A549 (cell line): ENCODE results near the gene ZFYVE28. TPM values are rescaled to one million over a fixed set of nuclear protein-coding genes. Genes with fewer than 3 reads are reported as not detected.

ENCODE experiments used
- ATAC-seq, 2 experiments: fragments of 200-7000 bp in 1 of 2; fragments of >200 bp in 1 of 2; cut with Nextera tagmentation in 1 of 2; cut with Tn5 transposase in 1 of 2; 3 replicates each; pipeline versions ENCODE4 v1.8.0 to v1.9.1; 2018 to 2020; ENCODE audit warnings: mild to moderate bottlenecking in 1 of 2, moderate library complexity in 1 of 2
- CTCF ChIA-PET: fragments of 300-600 bp; sonication (Branson Sonifier 250); formaldehyde crosslinking; extraction: SDS; loops from one replicate; lab custom pipeline; 2021; ENCODE audit warnings: antibody characterized with exemption, inconsistent platforms; lab: Yijun Ruan, JAX
- POLR2A ChIA-PET: fragments of 350-600 bp; formaldehyde crosslinking; extraction: SDS; loops from one replicate; lab custom pipeline; 2021; ENCODE audit warnings: antibody characterized with exemption, inconsistent platforms; lab: Yijun Ruan, JAX
- DNase-seq, 2 experiments: peaks; one replicate each; pipeline versions ENCODE4 v3.0.0 to v3.0.0-alpha.2; 2011 to 2016; ENCODE audit warnings: low read depth in 1 of 2, low spot score in 1 of 2
- FAIRE-seq: peaks from 2 replicates; lab custom pipeline; 2011; peaks lifted over from hg19 to GRCh38; lab: Jason Lieb, UNC
- H3K27ac ChIP-seq, 2 experiments: fragments of >200 bp; sonication (Bioruptor Twin); formaldehyde crosslinking; 3 replicates each; pipeline ENCODE4 v1.5.1; 2016 to 2017
- H3K4me1 ChIP-seq: fragments of >200 bp; sonication (Bioruptor Twin); formaldehyde crosslinking; 3 replicates; pipeline ENCODE4 v1.6.1; 2016
- H3K4me2 ChIP-seq: fragments of >200 bp; sonication (Bioruptor Twin); formaldehyde crosslinking; 3 replicates; pipeline ENCODE4 v1.6.1; 2016
- H3K4me3 ChIP-seq: fragments of >200 bp; sonication (Bioruptor Twin); formaldehyde crosslinking; 3 replicates; pipeline ENCODE4 v1.5.1; 2016
- H3K9me3 ChIP-seq: fragments of >200 bp; sonication (Bioruptor Twin); formaldehyde crosslinking; 3 replicates; pipeline ENCODE4 v1.6.1; 2016
- BHLHE40 ChIP-seq: IDR thresholded peaks from 2 replicates; pipeline ENCODE4 v1.6.1; 2012; ENCODE audit warnings: low read depth, low read length, inconsistent platforms
- CBX8 ChIP-seq: fragments of 200-600 bp; sonication (generic); IDR thresholded peaks from 2 replicates; pipeline ENCODE4 v1.6.1; 2016
- CHD2 ChIP-seq: fragments of 150-350 bp; IDR thresholded peaks from 2 replicates; pipeline ENCODE4 v1.6.1; 2014; ENCODE audit warnings: low read length; ENCODE audit not compliant: partially characterized antibody
- CTCF ChIP-seq: fragments of >200 bp; sonication (Bioruptor Twin); formaldehyde crosslinking; IDR thresholded peaks from 3 replicates; pipeline ENCODE4 v1.5.1; 2016
- EHF ChIP-seq: fragments of 250-450 bp; sonication (Bioruptor Pico); IDR thresholded peaks from 2 replicates; pipeline ENCODE4 v1.5.0; 2020; ENCODE audit warnings: mild to moderate bottlenecking
- EHMT2 ChIP-seq: fragments of 200-600 bp; sonication (generic); IDR thresholded peaks from 2 replicates; pipeline ENCODE4 v1.6.1; 2016; ENCODE audit warnings: antibody characterized with exemption, low read depth, mild to moderate bottlenecking, moderate library complexity
- ELK1 ChIP-seq: fragments of 150-350 bp; IDR thresholded peaks from 2 replicates; pipeline ENCODE4 v1.6.1; 2014; ENCODE audit warnings: low read depth, mild to moderate bottlenecking, low read length
- ESRRA ChIP-seq: fragments of 150-350 bp; IDR thresholded peaks from 2 replicates; pipeline ENCODE4 v1.6.1; 2014; ENCODE audit warnings: mild to moderate bottlenecking, low read length, borderline replicate concordance
- FOXS1 ChIP-seq: fragments of 250-450 bp; sonication (Bioruptor Pico); IDR thresholded peaks from 2 replicates; pipeline ENCODE4 v1.5.0; 2020; ENCODE audit warnings: mild to moderate bottlenecking, moderate library complexity
- KDM5A ChIP-seq: fragments of 200-600 bp; sonication (generic); IDR thresholded peaks from 2 replicates; pipeline ENCODE4 v1.6.1; 2016; ENCODE audit warnings: antibody characterized with exemption, mild to moderate bottlenecking
- MAFK ChIP-seq: fragments of 450-650 bp; IDR thresholded peaks from 2 replicates; pipeline ENCODE4 v1.6.1; 2014; ENCODE audit not compliant: partially characterized antibody
- MYC ChIP-seq: IDR thresholded peaks from 2 replicates; pipeline ENCODE4 v1.6.1; 2012; ENCODE audit warnings: mild to moderate bottlenecking, inconsistent platforms, low read length, improper control_type of control experiment, borderline replicate concordance
- NR3C1 ChIP-seq: fragments of >200 bp; sonication (Bioruptor Twin); formaldehyde crosslinking; IDR thresholded peaks from 3 replicates; pipeline ENCODE4 v1.6.1; 2017
- PBX3 ChIP-seq: IDR thresholded peaks from 2 replicates; pipeline ENCODE4 v1.6.1; 2012
- POLR2A ChIP-seq: IDR thresholded peaks from 2 replicates; pipeline ENCODE4 v1.6.1; 2012; ENCODE audit warnings: mild to moderate bottlenecking, low read length
- POLR2AphosphoS2 ChIP-seq: conservative IDR thresholded peaks from 2 replicates; pipeline ENCODE4 v1.6.1; 2012; ENCODE audit warnings: low read length, improper control_type of control experiment, inconsistent platforms
- RAD21 ChIP-seq, 2 experiments: fragments of >200 bp in 1 of 2; sonication (Bioruptor Twin) in 1 of 2; formaldehyde crosslinking in 1 of 2; IDR thresholded peaks in 1 of 2; conservative IDR thresholded peaks in 1 of 2; 2 replicates in 1 of 2; 3 replicates in 1 of 2; pipeline ENCODE4 v1.6.1; 2012 to 2018; ENCODE audit warnings: inconsistent platforms in 1 of 2
- RARB ChIP-seq: fragments of 250-450 bp; sonication (Bioruptor Pico); IDR thresholded peaks from 2 replicates; pipeline ENCODE4 v1.8.0; 2021; ENCODE audit warnings: mild to moderate bottlenecking, moderate library complexity
- SREBF2 ChIP-seq: fragments of 450-650 bp; IDR thresholded peaks from 2 replicates; pipeline ENCODE4 v1.6.1; 2014; ENCODE audit warnings: mild to moderate bottlenecking, moderate library complexity
- TFCP2L1 ChIP-seq: fragments of 250-450 bp; sonication (Bioruptor Pico); IDR thresholded peaks from 2 replicates; pipeline ENCODE4 v1.5.0; 2021; ENCODE audit warnings: mild to moderate bottlenecking
- TP53 ChIP-seq: fragments of 250-450 bp; sonication (Bioruptor Pico); IDR thresholded peaks from 2 replicates; pipeline ENCODE4 v1.5.0; 2021; ENCODE audit warnings: mild to moderate bottlenecking, moderate library complexity
- USF2 ChIP-seq: fragments of 450-650 bp; IDR thresholded peaks from 2 replicates; pipeline ENCODE4 v1.6.1; 2014; ENCODE audit warnings: antibody characterized with exemption
- ZSCAN20 ChIP-seq: fragments of 250-450 bp; sonication (Bioruptor Pico); IDR thresholded peaks from 2 replicates; pipeline ENCODE4 v1.8.0; 2022; ENCODE audit warnings: mild to moderate bottlenecking, moderate library complexity
- WGBS: methylation state at CpG from one replicate; pipeline ENCODE4 v1.1.6; 2017; ENCODE audit errors: missing lambda C conversion rate; 5-methylcytosine and 5-hydroxymethylcytosine counted together
- polyA plus RNA-seq, 4 experiments: library from polyadenylated mRNA; depleted of rRNA in 3 of 4; stranded (reverse); fragments of >200 nt; fragmentation: RNase III in 1 of 4; extraction: RNeasy Plus Mini Kit Qiagen cat#74134 plus additional on column Dnase treatment in 1 of 4; gene quantifications; 2 replicates in 3 of 4; 3 replicates in 1 of 4; pipeline ENCODE4 v1.2.3, GENCODE V29; 2011 to 2017

The ZFYVE28 gene
- polyA plus RNA-seq, 2 of the 4 experiments (the other 2 are of a cell fraction): 2.1 to 2.3 TPM

- no peak for DNase-seq
- Histone ChIP-seq H3K4me3 (no peak overlapping the region), H3K27ac (no peak overlapping the region; a peak in 1 of 6 replicates), H3K9me3 (no peaks in the 10 kb centered on the region), H3K4me2 (no peak overlapping the region), H3K4me1 (peaks cover 6% of the 10 kb centered on the region)
- no peak for FAIRE-seq
- ChIA-PET CTCF (interaction anchor here (0.9 to 1.1 kb wide), 3 partner anchors 15 to 214 kb away, joined by 3 to 5 read pairs (median 3); no protein-coding TSS in a partner anchor), POLR2A (no interaction called here)
- WGBS: 60% methylated on average over 5 of the region's 9 CpGs
- TF ChIP-seq RAD21 (conservative IDR thresholded peaks at IDR 0.05 in 1 of 2, IDR thresholded peaks at IDR 0.05 in 1 of 2) (no peak), RARB (CRISPR knock-in tag) (no peak), USF2 (no peak), CHD2 (no peak), KDM5A (no peak)
- no peak for ATAC-seq
Observed at GRCh38 chr4:2434420-2434819, 16.0 kb upstream of the ZFYVE28 start.

- no peak for ATAC-seq
- POLR2A ChIA-PET: no interaction called here
- 83% methylated on average over 24 of the region's 29 CpGs for WGBS
Observed at GRCh38 chr4:2433609-2434350, 15.3 kb upstream of the ZFYVE28 start.

GRCh38 chr4:2432991-2433530, 14.6 kb upstream of the ZFYVE28 start:
- ChIA-PET POLR2A (no interaction called here), CTCF (interaction anchor here (0.6 to 1.5 kb wide), 2 partner anchors 10 to 14 kb away, joined by 3 to 5 read pairs; partner anchors contain the start of gene CFAP99)
- ATAC-seq (peak in 1 of 2 experiments; percentile 10; a peak in 2 of 6 replicates), DNase-seq (no peak), FAIRE-seq (no peak)
- no peak overlapping the region for H3K4me2 ChIP-seq
- 83% methylated on average over 7 of the region's 20 CpGs for whole genome bisulfite sequencing
- H3K4me1 ChIP-seq: peaks cover 8% of the 10 kb centered on the region
- H3K9me3 ChIP-seq: no peaks in the 10 kb centered on the region
- no peak for TF ChIP-seq ELK1
- TF ChIP-seq FOXS1: no peak
- no peak for TF ChIP-seq ZSCAN20
- TF ChIP-seq USF2: no peak
- no peak for TF ChIP-seq POLR2A
- no peak for TF ChIP-seq MYC
- no peak for TF ChIP-seq CTCF
- no peak for TF ChIP-seq NR3C1
- peak overlapping the region in 1 of 2 experiments; percentile 68; a peak in 3 of 6 replicates for H3K27ac ChIP-seq
- no peak overlapping the region for H3K4me3 ChIP-seq

More at GRCh38 chr4:2433609-2434350, 15.3 kb upstream of the ZFYVE28 start:
- FAIRE-seq (no peak), DNase-seq (no peak)
- H3K27ac ChIP-seq: peak overlapping the region in 1 of 2 experiments; percentile 68; a peak in 3 of 6 replicates
- H3K4me1 ChIP-seq: peaks cover 8% of the 10 kb centered on the region
- H3K9me3 ChIP-seq: no peaks in the 10 kb centered on the region
- CTCF ChIA-PET: interaction anchor here (0.6 to 1.5 kb wide), 5 partner anchors 11 to 214 kb away, joined by 3 to 5 read pairs (median 3); partner anchors contain the start of gene CFAP99
- no peak overlapping the region for H3K4me3 ChIP-seq
- no peak overlapping the region for H3K4me2 ChIP-seq
- TF ChIP-seq TFCP2L1: no peak
- no peak for TF ChIP-seq EHF (CRISPR knock-in tag)
- no peak for TF ChIP-seq ESRRA
- TF ChIP-seq PBX3: no peak
- TF ChIP-seq MAFK: no peak
- TF ChIP-seq TP53 (CRISPR knock-in tag): no peak
- TF ChIP-seq KDM5A: no peak
- no peak for TF ChIP-seq SREBF2
- no peak for TF ChIP-seq BHLHE40
- TF ChIP-seq CTCF: no peak
- no peak for TF ChIP-seq CBX8
- no peak for TF ChIP-seq POLR2AphosphoS2
- TF ChIP-seq EHMT2: no peak
